Measurements from ENCODE around the gene RAB8A. TPM values are rescaled to one million over a fixed set of nuclear protein-coding genes. Genes with fewer than 3 reads are reported as not detected.
A peak's percentile ranks its signal among the peaks of the same experiment; 100 is the strongest.
"Not testable (repeated sequence)": the region's sequence is repeated elsewhere in the genome, so short reads cannot be mapped to it uniquely, and the experiment has no call there.

The RAB8A gene
- total and polyA plus RNA-seq, 12 donors: 32.0 to 143 (median 67.3) TPM

GRCh38 chr19:16078759-16079707 lies 32.7 kb upstream of the RAB8A start:
- peak in 1 of 2 donors; percentile 53 for TF ChIP-seq POLR2A (IDR thresholded peaks at IDR 0.05)
- no peak for TF ChIP-seq CTCF (IDR thresholded peaks at IDR 0.05)
- WGBS, 4 donors: 9 to 17% (median 16%) methylated on average over 17 of the region's 17 CpGs
- H3K27me3 ChIP-seq: no peaks in the 10 kb centered on the region
- H3K4me1 ChIP-seq (replicated peaks in 1 of 2): peaks cover 24 to 28% of the 10 kb centered on the region in 2 donors
- H3K27ac ChIP-seq: peak overlapping the region; percentile 66 to 99 (median 96)
- H3K36me3 ChIP-seq (replicated peaks in 1 of 2): peaks cover 0 to 30% of the 10 kb centered on the region in 2 donors
- intact Hi-C loops (cut with DNase I): no loop called here
- no peaks in the 10 kb centered on the region for H3K9me3 ChIP-seq (replicated peaks in 1 of 3)
- peak in 6 of 7 donors; percentile 68 to 93 (median 74) for DNase-seq
- peak overlapping the region in 1 of 4 donors; percentile 92 for H3K4me3 ChIP-seq

GRCh38 chr19:16084067-16084685 lies 27.5 kb upstream of the RAB8A start:
- H3K27ac ChIP-seq: no peak overlapping the region
- TF ChIP-seq POLR2A (IDR thresholded peaks at IDR 0.05): no peak
- TF ChIP-seq CTCF (IDR thresholded peaks at IDR 0.05): no peak
- H3K36me3 ChIP-seq (replicated peaks in 1 of 2): peaks cover 0 to 81% of the 10 kb centered on the region in 2 donors
- H3K9me3 ChIP-seq (replicated peaks in 1 of 3): no peaks in the 10 kb centered on the region
- H3K4me3 ChIP-seq: no peak overlapping the region
- intact Hi-C loops (cut with DNase I): no loop called here
- H3K27me3 ChIP-seq: no peaks in the 10 kb centered on the region
- DNase-seq: no peak
- H3K4me1 ChIP-seq (replicated peaks in 1 of 2): peaks cover 9 to 43% of the 10 kb centered on the region in 2 donors
- 90 to 93% (median 90%) methylated on average over 11 of the region's 11 CpGs for WGBS, 4 donors

DNA sequence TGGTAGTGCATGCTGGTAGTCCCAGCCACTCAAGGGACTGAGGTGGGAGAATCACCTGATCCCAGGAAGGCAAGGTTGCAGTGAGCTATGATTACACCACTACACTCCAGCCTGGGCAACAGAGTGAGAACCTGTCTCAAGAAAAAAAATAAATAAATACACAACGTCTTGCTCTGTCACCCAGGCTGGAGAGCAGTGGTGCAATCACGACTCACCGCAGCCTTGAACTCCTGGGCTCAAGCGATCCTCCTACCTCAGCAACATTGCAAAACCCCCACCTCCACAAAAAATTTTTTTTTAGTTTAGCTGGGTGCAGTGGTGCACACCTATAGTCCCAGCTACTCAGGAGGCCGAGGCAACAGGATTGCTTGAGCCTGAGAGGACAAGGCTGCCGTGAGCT lies 26.6 kb upstream of the RAB8A start:
- H3K9me3 ChIP-seq (replicated peaks in 1 of 3): no peaks in the 10 kb centered on the region
- H3K36me3 ChIP-seq (replicated peaks in 1 of 2): peaks cover 0 to 91% of the 10 kb centered on the region in 2 donors
- peaks cover 0 to 37% of the 10 kb centered on the region in 2 donors for H3K4me1 ChIP-seq (replicated peaks in 1 of 2)
- 57 to 63% (median 58%) methylated on average over 6 of the region's 6 CpGs for WGBS, 4 donors
- no peaks in the 10 kb centered on the region for H3K27me3 ChIP-seq
- intact Hi-C loops (cut with DNase I): no loop called here
- no peak overlapping the region for H3K27ac ChIP-seq
- peak in 1 of 7 donors; percentile 67 for DNase-seq
- TF ChIP-seq POLR2A (IDR thresholded peaks at IDR 0.05) (no peak), CTCF (IDR thresholded peaks at IDR 0.05) (no peak)
- H3K4me3 ChIP-seq: no peak overlapping the region

- Histone ChIP-seq H3K27ac (peak overlapping the region in 2 of 5 donors; percentile 67 to 76), H3K36me3 (replicated peaks in 1 of 2) (peaks cover 0 to 100% of the 10 kb centered on the region in 2 donors), H3K4me1 (replicated peaks in 1 of 2) (peaks cover 0 to 37% of the 10 kb centered on the region in 2 donors)
- intact Hi-C loops (cut with DNase I); H3K4me3 ChIP-seq; H3K27me3 ChIP-seq; H3K9me3 ChIP-seq (replicated peaks in 1 of 3); DNase-seq: not testable (repeated sequence)
- 85 to 91% (median 89%) methylated on average over 11 of the region's 11 CpGs for WGBS, 4 donors
- TF ChIP-seq POLR2A (IDR thresholded peaks at IDR 0.05): peak in 1 of 2 donors; percentile 18
These were observed 24.3 kb upstream of the RAB8A start for GRCh38 chr19:16087404-16087803.

Data from adrenal gland (tissue), 12 donors.